ENCODE results near the gene TMEM214.

DNA sequence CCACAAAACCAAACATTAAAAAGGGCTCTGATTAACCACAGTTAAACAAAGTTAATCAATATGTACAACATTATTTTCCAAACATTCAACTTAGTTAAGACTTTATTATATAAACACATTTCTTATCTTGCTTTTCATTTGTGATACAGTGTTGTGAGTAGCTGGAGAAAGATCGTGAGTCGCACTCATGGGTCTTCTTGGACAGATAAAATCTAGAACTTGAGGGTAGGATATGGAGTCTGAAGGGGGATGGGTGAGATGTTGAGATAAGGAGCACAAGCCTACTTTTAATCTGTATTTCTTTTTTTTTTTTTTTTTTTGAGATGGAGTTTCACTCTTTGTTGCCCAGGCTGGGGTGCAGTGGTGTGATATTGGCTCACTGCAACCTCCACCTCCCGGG is 22.6 kb upstream of the TMEM214 start:
- TF ChIP-seq CTCF (IDR thresholded peaks at IDR 0.05) (no peak), EP300 (IDR thresholded peaks at IDR 0.05) (no peak)

All from esophagus muscularis mucosa (tissue), 3 donors.